Measurements from ENCODE around the gene LRFN4. TPM values are rescaled to one million over a fixed set of nuclear protein-coding genes. Genes with fewer than 3 reads are reported as not detected.
A peak's percentile ranks its signal among the peaks of the same experiment; 100 is the strongest.

Gene LRFN4
- total RNA-seq, 1 experiment from 2014 or later = 70.3 TPM

- TF ChIP-seq, protein P1, sequence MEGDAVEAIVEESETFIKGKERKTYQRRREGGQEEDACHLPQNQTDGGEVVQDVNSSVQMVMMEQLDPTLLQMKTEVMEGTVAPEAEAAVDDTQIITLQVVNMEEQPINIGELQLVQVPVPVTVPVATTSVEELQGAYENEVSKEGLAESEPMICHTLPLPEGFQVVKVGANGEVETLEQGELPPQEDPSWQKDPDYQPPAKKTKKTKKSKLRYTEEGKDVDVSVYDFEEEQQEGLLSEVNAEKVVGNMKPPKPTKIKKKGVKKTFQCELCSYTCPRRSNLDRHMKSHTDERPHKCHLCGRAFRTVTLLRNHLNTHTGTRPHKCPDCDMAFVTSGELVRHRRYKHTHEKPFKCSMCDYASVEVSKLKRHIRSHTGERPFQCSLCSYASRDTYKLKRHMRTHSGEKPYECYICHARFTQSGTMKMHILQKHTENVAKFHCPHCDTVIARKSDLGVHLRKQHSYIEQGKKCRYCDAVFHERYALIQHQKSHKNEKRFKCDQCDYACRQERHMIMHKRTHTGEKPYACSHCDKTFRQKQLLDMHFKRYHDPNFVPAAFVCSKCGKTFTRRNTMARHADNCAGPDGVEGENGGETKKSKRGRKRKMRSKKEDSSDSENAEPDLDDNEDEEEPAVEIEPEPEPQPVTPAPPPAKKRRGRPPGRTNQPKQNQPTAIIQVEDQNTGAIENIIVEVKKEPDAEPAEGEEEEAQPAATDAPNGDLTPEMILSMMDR (IDR thresholded peaks at IDR 0.05) = no peak
Observed at GRCh38 chr11:66863428-66864125, 6.7 kb downstream of the LRFN4 start (continued).

- Mint-ChIP-seq H3K9me3 (no peaks in the 10 kb centered on the region), H3K36me3 (no peaks in the 10 kb centered on the region), H3K4me3 (no peak overlapping the region), H3K27ac (peak overlapping the region; percentile 74), H3K27me3 (ENCODE audit: low read depth) (no peaks in the 10 kb centered on the region), H3K4me1 (peaks cover 10% of the 10 kb centered on the region)
- ChIA-PET POLR2A (interaction anchor here (0.5 to 1.2 kb wide), 2 partner anchors 8 to 326 kb away, joined by 3 to 7 read pairs; no protein-coding TSS in a partner anchor), CTCF (interaction anchor here (0.7 to 2.6 kb wide), 6 partner anchors 9 to 157 kb away, joined by 3 to 18 read pairs (median 8); no protein-coding TSS in a partner anchor)
- DNase-seq (ENCODE audit: low spot score) (no peak), ATAC-seq (no peak)
- TF ChIP-seq AR (CRISPR knock-in tag; IDR thresholded peaks at IDR 0.05) = no peak
- no peak for TF ChIP-seq IRF2 (CRISPR knock-in tag; IDR thresholded peaks at IDR 0.05; ENCODE audit: borderline replicate concordance, low read depth)
- TF ChIP-seq MYBL2 (CRISPR knock-in tag; IDR thresholded peaks at IDR 0.05) = no peak
- TF ChIP-seq, protein P2, sequence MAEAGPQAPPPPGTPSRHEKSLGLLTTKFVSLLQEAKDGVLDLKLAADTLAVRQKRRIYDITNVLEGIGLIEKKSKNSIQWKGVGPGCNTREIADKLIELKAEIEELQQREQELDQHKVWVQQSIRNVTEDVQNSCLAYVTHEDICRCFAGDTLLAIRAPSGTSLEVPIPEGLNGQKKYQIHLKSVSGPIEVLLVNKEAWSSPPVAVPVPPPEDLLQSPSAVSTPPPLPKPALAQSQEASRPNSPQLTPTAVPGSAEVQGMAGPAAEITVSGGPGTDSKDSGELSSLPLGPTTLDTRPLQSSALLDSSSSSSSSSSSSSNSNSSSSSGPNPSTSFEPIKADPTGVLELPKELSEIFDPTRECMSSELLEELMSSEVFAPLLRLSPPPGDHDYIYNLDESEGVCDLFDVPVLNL (CRISPR knock-in tag; IDR thresholded peaks at IDR 0.05; ENCODE audit: borderline replicate concordance, low read depth) = no peak
Observed at GRCh38 chr11:66864172-66864901, 7.5 kb downstream of the LRFN4 start.

- no peak overlapping the region for H3K27ac Mint-ChIP-seq
- H3K27me3 Mint-ChIP-seq (ENCODE audit: low read depth) = no peaks in the 10 kb centered on the region
- ATAC-seq (no peak), DNase-seq (ENCODE audit: low spot score) (no peak)
- H3K9me3 Mint-ChIP-seq = no peaks in the 10 kb centered on the region
- H3K4me1 Mint-ChIP-seq = peaks cover 12% of the 10 kb centered on the region
- ChIA-PET POLR2A (interaction anchor here (1.2 kb wide), 1 partner anchor 9 kb away, joined by 7 read pairs; no protein-coding TSS in a partner anchor), CTCF (interaction anchor here (0.7 to 3.0 kb wide), 8 partner anchors 9 to 156 kb away, joined by 3 to 18 read pairs (median 8); no protein-coding TSS in a partner anchor)
- no peaks in the 10 kb centered on the region for H3K36me3 Mint-ChIP-seq
- no peak overlapping the region for H3K4me3 Mint-ChIP-seq
- TF ChIP-seq ATF3 (CRISPR knock-in tag; conservative IDR thresholded peaks at IDR 0.05) (no peak), GABPB1 (CRISPR knock-in tag; IDR thresholded peaks at IDR 0.05) (no peak), NFE2L1 (CRISPR knock-in tag; IDR thresholded peaks at IDR 0.05) (no peak), IRF1 (CRISPR knock-in tag; IDR thresholded peaks at IDR 0.05) (no peak), KAT7 (CRISPR knock-in tag; IDR thresholded peaks at IDR 0.05; ENCODE audit: borderline replicate concordance) (no peak), ZBTB43 (CRISPR knock-in tag; IDR thresholded peaks at IDR 0.05) (no peak), EMX1 (CRISPR knock-in tag; IDR thresholded peaks at IDR 0.05) (no peak), FOXJ3 (CRISPR knock-in tag; IDR thresholded peaks at IDR 0.05; ENCODE audit: borderline replicate concordance) (no peak), ZSCAN18 (CRISPR knock-in tag; IDR thresholded peaks at IDR 0.05) (no peak)
- TF ChIP-seq, protein P3, sequence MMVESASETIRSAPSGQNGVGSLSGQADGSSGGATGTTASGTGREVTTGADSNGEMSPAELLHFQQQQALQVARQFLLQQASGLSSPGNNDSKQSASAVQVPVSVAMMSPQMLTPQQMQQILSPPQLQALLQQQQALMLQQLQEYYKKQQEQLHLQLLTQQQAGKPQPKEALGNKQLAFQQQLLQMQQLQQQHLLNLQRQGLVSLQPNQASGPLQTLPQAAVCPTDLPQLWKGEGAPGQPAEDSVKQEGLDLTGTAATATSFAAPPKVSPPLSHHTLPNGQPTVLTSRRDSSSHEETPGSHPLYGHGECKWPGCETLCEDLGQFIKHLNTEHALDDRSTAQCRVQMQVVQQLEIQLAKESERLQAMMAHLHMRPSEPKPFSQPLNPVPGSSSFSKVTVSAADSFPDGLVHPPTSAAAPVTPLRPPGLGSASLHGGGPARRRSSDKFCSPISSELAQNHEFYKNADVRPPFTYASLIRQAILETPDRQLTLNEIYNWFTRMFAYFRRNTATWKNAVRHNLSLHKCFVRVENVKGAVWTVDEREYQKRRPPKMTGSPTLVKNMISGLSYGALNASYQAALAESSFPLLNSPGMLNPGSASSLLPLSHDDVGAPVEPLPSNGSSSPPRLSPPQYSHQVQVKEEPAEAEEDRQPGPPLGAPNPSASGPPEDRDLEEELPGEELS (CRISPR knock-in tag; IDR thresholded peaks at IDR 0.05) = no peak
Observed at GRCh38 chr11:66864924-66865697, 8.2 kb downstream of the LRFN4 start.

All from WTC11 (cell line).